ENCODE measurements around the gene BTF3.

- no peak for TF ChIP-seq CTCF (IDR thresholded peaks at IDR 0.05; ENCODE audit: poor library complexity, severe bottlenecking)
- TF ChIP-seq EZH2 (IDR thresholded peaks at IDR 0.05; ENCODE audit: borderline replicate concordance, insufficient read depth, low read length, poor library complexity, severe bottlenecking), result no peak
These were observed 26.1 kb upstream of the BTF3 start for GRCh38 chr5:73472116-73472515.
